SIG-M5 treated with dmso at 0.1 percent for 504 hours (cell line): ENCODE measurements around the gene APRT.
A peak's percentile ranks its signal among the peaks of the same experiment; 100 is the strongest.

ENCODE experiments used
- DNase-seq: peaks from one replicate; lab custom pipeline; 2025; ENCODE audit not compliant: unreplicated experiment; lab: John Stamatoyannopoulos, UW

The APRT gene

DNA sequence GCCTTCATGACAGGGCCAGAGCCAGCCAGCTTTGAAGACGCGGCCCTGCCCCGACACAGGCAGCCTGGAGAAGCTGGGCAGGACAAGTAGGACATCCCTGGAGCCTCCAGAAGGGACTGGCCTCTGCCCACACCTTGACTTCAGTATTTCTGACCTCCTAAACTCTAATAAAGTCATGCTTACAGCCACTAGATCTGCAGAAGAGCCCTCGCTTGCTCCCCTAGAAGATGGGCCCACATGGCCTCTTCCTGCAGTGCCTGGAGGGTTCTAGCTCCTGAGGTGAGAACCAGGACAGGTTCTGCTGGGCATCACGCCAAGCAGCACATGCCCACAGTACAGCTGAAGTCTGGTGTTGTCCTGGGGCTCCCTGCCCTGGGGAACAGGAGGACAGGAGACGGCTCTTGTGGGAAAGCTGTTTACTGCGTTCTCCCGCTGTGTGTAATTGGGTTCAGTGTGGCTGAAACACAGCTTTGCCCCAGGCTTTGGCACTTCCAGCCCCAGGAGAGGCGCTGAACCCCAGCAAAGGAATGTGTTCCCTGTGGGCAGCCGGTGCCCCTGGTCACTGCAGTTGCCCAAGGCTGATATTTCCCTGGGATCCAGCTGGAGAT is 2.6 kb downstream of the APRT start:
- DNase-seq: no peak

DNA sequence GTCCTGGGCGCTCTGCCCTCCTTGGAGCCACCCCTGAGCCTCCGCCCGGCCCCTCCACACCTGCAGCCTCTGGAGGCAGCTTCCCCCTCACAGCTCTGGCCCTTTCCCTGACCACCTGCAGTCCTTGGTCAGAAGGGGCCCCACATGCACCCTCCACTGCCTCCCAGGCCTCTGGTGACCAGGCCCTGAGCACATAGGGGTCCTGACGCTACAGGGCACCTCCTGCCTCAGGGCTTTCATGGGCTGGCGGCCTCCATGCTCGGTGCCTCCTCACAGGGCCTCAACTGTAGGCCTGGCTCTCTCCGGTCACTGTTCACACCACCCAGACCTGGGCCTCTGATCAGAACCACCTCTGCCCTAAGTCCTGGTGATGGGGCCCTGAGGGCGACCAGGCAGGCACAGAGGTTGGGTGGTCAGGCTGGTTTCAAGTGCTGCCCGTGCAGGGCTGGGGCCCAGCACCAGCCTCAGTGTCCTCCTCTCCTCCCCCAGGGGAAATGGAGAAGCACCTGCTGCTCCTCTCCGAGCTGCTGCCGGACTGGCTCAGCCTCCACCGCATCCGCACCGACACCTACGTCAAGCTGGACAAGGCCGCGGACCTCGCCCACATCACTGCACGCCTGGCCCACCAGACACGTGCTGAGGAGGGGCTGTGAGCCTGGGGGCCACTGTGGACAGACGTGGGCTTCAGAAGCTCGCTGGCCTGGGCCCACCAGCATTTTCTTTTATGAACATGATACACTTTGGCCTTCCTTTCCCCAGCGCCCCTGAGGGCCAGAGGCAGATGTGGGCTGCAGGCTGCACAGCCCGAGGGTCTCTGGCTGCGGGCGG is 3.9 kb downstream of the APRT start:
- no peak for DNase-seq

GRCh38 chr16:88807142-88807625 is 4.5 kb downstream of the APRT start:
- no peak for DNase-seq

GRCh38 chr16:88806491-88807111 is 5.1 kb downstream of the APRT start:
- DNase-seq: no peak

- DNase-seq: no peak
These were observed 5.8 kb downstream of the APRT start for GRCh38 chr16:88805887-88806393.

- DNase-seq: no peak
These were observed 6.4 kb downstream of the APRT start for GRCh38 chr16:88805340-88805715.

GRCh38 chr16:88804552-88805339 is 7.0 kb downstream of the APRT start:
- no peak for DNase-seq

DNA sequence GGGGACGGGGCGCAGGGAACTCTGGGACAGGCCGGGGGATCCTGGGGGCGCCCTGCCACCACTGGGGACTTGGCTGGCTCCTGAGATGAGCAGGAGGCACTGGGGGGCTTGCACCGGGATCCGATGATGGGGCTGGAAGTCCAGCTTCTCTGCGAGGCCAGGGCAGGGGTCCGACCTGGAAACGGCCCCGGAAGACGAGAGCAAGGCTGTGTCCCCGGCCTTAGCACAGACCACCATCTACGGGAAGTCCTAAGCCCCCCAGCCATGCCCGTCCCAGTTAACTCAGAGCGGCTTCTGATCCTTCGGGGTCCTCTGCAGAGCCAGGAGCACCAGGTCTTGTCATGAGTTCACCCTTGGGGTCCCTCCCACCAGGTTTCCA is 7.6 kb downstream of the APRT start:
- no peak for DNase-seq

GRCh38 chr16:88803264-88803987 is 8.3 kb downstream of the APRT start, which contains the start of gene CDT1:
CDT1 (plus strand) TSS chr16:88803789; CDS start chr16:88803832, 43 bp downstream.
- DNase-seq: peak; percentile 67

GRCh38 chr16:88800277-88800592 is 11.5 kb downstream of the APRT start:
- no peak for DNase-seq

DNA sequence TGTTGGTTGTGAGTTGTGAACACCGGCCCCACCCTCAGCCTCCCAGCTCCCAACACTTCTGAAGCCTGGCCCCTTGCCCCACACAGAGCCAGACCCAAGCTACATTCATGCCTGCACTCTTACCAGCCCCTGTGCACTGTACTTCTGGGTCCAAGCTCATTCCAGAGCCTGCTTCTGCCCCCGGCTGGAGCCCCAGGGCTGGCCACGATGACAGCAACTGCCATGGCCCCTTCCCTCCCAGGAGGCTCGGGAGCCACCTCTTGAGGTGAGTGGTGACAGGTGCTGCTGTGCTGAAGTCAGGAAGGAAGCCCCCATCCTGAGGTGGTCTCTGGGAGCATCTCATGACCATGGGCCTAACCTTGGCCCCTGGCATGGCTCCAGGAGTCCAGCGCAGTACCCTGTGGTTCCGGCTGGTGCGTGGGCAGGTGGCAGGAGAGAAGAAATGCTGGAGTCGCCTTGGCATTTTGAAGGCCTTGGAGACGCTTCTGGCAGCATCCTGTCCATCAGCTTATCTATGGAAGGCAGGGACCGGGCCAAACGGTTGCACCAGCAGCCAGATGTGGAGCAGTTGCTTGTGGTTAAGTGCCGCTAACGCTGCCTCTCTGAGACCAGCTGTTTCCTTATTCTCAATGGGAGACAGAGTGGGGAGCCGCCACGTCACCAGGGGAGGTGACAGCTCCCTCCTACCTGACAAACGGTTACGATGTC is 12.0 kb downstream of the APRT start:
- DNase-seq: peak; percentile 88

- no peak for DNase-seq
These were observed 12.8 kb downstream of the APRT start for GRCh38 chr16:88798772-88799455.

DNA sequence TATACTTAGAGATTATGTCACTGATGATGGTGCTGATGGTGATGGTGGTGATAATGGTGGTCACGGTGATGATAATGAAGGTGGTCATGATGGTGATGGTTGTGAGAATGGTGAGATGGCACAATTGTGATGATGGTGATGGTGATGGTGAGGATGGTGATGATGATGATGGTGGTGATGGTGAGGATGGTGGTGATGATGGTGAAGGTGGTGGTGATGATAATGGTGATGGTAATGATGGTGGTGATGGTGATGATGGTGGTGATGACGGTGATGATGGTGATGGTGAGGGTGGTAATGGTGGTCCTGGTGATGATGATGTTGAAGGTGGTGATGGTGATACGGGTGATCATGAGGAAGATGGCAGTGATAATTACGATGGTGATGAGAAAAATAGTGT is 13.7 kb downstream of the APRT start:
- DNase-seq: no peak

DNA sequence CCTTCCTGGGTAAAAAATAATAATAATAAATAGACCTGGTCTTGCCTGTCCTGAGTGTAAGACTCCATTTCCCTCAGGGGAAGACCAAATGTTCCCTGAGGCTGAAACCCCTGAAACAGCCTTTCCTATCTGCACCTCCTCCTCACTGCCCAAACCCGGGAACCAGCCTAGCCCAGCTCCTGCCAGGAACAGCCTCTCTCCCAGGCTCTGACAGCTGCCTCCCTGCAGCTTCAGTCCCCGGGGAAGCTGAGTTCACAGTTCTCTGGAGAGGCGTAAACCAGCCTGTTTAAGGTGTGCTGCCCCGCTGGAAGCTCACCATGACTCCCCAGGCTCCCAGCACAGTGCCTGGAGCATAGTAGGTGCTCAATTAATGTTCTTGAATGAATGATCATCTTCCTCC is 15.4 kb downstream of the APRT start:
- no peak for DNase-seq

GRCh38 chr16:88793251-88793954 is 18.3 kb downstream of the APRT start:
- peak; percentile 69 for DNase-seq

DNA sequence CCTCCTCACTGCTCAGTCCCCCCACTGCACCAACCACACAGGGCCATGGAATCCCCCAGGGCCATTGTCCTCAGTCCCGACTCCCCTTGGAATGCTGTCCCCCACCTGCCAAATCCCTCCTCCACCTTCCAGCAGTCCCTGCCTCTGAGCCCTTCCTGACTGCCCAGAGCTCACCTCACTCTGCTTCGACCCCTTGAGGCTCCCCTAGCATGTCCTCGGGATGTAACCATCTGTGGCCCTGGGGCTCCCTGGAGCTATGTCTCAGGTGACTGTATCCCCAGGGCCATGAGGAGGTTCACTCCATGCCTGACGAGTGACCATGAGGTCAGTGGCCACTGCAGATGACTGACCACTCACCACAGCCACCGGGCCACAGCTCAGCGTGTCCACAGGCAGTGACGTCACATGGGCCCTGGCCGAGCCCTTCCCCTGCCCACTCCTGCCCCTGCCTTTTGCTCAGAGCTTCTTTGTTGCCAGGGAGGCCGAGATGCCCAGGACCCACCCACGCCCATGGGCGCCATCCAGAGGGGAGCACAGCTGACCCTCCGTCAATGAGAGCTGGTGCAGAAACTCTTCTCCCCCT is 19.0 kb downstream of the APRT start:
- no peak for DNase-seq

DNA sequence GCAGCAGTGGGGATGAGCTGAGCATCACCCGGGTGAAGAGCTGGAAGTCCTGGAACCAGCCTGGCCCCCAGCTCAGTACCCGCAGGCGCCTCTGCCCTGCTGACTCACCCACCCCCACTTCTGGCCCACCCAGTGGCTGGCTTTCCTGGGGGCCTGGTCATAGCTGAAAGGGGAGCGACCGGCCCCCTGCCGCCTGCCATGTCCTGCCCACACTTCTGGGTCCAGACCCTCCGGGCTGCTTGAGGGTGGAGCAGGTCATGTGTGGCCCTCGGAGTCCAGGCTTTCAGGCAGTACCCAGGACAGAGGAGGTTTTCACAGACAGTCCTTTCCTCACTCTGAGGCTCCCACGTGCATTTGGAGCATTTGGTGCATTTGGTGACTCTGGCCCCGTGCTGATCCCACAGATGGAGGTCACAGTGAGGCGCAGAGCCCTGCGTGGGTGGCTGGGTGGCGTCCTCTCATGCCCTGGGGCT is 19.6 kb downstream of the APRT start:
- no peak for DNase-seq
